Measurements from ENCODE around the gene NADK.
"Not testable (repeated sequence)": the region's sequence is repeated elsewhere in the genome, so short reads cannot be mapped to it uniquely, and the experiment has no call there.

The NADK gene

DNA sequence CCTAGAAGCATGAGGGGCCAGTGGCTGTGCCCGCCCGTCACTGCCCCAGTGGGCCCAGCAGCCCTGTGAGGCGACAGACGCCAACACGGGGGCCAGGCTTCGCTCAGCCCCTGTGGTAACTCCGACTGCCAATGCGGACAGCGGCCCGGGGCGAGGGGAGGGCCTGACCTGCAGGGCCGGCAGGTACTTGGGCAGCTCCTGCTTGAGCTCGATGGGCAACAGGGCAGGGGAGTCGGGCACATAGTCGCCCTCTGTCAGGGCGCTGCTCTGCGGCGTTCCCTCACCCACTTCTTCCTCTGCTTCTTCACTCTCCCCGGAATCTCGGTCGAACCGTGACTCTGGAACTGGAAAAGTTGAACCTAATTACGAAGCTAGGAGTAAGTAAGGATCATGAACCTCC is 71.0 kb downstream of the NADK start:
- H3K9me3 ChIP-seq; H3K4me3 ChIP-seq; H3K4me1 ChIP-seq; H3K27me3 ChIP-seq (ENCODE audit: low read depth); in situ Hi-C loops (cut with MboI; ENCODE audit: low sequenced_read_pairs); H3K36me3 ChIP-seq (replicated peaks): not testable (repeated sequence)
- peak in 1 of 2 experiments; percentile 1 for DNase-seq (ENCODE audit: low spot score in 2 of 2)

DNA sequence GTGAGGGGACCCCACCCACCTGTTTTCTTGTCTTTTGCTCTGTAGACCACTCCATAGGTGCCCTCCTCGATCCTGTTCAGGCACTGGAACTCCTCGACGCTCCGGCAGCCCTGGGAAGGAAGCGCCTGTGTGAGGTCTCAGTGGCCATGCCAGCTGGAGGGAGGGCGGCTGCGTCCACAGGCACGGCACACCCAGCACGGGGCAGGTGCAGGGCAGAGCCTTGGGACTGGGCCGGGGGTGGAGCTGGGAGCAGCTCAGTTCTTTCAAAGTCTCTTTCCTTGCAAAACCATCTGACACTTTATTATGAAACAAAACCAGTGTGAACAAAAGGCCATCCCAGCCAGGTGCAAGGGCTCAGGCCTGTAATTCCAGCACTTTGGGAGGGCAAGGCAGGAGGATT is 72.6 kb downstream of the NADK start:
- DNase-seq (ENCODE audit: low spot score in 2 of 2); H3K9me3 ChIP-seq; in situ Hi-C loops (cut with MboI; ENCODE audit: low sequenced_read_pairs); H3K4me3 ChIP-seq; H3K27me3 ChIP-seq (ENCODE audit: low read depth); H3K36me3 ChIP-seq (replicated peaks); H3K4me1 ChIP-seq: not testable (repeated sequence)

DNA sequence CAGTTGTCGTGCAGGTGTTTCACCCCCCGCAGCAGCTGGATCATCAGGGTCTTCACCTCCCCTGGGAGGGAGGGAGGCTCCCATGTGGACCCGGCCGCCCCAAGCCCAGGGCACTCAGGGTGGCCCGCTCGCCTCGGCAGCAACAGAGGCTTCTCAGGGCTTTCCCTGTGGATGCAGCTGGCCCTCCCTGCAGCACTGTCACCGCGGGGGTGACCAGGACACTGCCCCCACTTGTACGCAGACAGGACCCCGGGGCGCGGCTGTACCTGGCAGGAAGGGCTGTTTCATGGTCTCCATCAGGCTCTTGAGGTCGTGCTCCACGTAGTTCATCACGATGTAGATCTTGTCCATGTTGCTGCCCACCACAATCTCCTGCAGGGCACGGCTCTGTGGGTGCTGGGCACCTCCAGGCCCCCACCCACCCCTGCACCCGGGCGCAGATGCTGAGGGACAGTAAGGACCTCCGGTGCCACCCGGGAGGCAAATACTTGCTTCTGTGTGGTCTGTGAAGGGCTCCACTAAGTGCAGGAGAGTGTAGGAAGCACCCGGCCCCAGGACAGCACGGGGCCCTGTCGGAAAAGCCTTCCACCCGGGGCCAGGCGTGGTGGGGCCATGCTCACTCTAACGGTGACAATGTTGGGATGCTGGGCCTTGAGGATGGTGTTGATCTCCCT is 73.8 kb downstream of the NADK start:
- H3K4me3 ChIP-seq; H3K27me3 ChIP-seq (ENCODE audit: low read depth); H3K9me3 ChIP-seq; H3K36me3 ChIP-seq (replicated peaks); DNase-seq (ENCODE audit: low spot score in 2 of 2); H3K4me1 ChIP-seq; in situ Hi-C loops (cut with MboI; ENCODE audit: low sequenced_read_pairs): not testable (repeated sequence)

DNA sequence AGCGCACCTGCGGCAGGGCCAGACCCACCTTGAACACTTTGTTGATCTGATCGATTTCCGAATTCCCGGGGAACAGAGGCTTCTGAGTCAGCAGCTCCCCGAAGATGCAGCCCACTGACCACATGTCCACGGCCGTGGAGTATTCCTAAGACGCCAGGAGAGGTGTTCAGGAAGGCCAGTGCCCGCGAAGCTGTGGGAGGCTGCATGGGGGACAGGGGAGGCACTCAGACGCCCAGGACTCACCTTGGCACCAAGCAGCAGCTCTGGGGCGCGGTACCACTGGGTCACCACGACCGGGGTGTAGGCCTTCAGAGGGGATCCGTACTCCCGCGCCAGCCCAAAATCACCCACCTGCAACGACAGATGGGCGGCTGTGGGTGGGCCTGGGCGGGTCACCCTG is 74.5 kb downstream of the NADK start:
- Histone ChIP-seq H3K27me3 (ENCODE audit: low read depth) (no peaks in the 10 kb centered on the region), H3K4me1 (no peaks in the 10 kb centered on the region), H3K4me3 (no peak overlapping the region), H3K36me3 (replicated peaks) (no peaks in the 10 kb centered on the region; the same call in 1 of the 2 replicates), H3K9me3 (no peaks in the 10 kb centered on the region)
- DNase-seq (ENCODE audit: low spot score in 2 of 2): no peak
- in situ Hi-C loops (cut with MboI; ENCODE audit: low sequenced_read_pairs): no loop called here

DNA sequence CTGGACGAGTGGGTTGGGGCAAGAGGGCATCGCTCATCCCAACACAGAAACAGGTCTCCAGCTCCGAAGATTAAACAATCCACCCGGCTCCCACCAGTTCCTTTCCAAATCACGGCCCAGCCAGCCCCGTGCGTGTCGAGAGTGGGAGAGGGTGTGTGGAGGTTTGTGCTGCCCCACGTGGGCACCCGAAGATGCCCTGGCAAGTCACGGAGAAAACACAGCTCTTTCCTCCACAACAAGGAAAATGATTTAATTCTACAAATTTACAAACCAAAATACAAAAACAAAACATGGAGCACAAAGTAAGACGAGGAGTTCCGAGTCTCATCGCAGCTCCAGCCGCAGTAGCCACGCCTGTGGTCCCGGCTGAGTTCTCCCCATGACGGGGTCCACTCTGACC is 75.8 kb downstream of the NADK start:
- H3K9me3 ChIP-seq; in situ Hi-C loops (cut with MboI; ENCODE audit: low sequenced_read_pairs); H3K4me1 ChIP-seq; H3K4me3 ChIP-seq; H3K27me3 ChIP-seq (ENCODE audit: low read depth); H3K36me3 ChIP-seq (replicated peaks); DNase-seq (ENCODE audit: low spot score in 2 of 2): not testable (repeated sequence)

Data from HAP-1 (cell line).